GM12874 (cell line): ENCODE data around the gene ADD3.

Experiments
- CTCF ChIP-seq: IDR thresholded peaks from 2 replicates; pipeline ENCODE4 v1.5.1; 2011; ENCODE audit warnings: low read depth, mild to moderate bottlenecking, control low read depth, low read length, moderate library complexity; ENCODE audit not compliant: insufficient read depth

ADD3 gene

GRCh38 chr10:109963439-109963838 is 44.3 kb upstream of the ADD3 start:
- no peak for TF ChIP-seq CTCF

GRCh38 chr10:109964318-109964717 is 43.5 kb upstream of the ADD3 start:
- no peak for TF ChIP-seq CTCF

- TF ChIP-seq CTCF = no peak
These were observed 40.6 kb upstream of the ADD3 start for GRCh38 chr10:109966961-109967738.

- no peak for TF ChIP-seq CTCF
These were observed 40.1 kb upstream of the ADD3 start for GRCh38 chr10:109967739-109968088.

GRCh38 chr10:109968953-109969759 is 38.6 kb upstream of the ADD3 start:
- no peak for TF ChIP-seq CTCF

- no peak for TF ChIP-seq CTCF
These were observed 37.9 kb upstream of the ADD3 start for GRCh38 chr10:109969760-109970346.

- TF ChIP-seq CTCF = no peak
These were observed 36.1 kb upstream of the ADD3 start for GRCh38 chr10:109971634-109972033.
